IMR-90 (cell line): ENCODE measurements around the gene ITGB5. TPM values are rescaled to one million over a fixed set of nuclear protein-coding genes. Genes with fewer than 3 reads are reported as not detected.

Experiments used
- ATAC-seq: fragments of 200-7000 bp; cut with Tn5 transposase; 2 replicates; pipeline ENCODE4 v1.9.1; 2020; ENCODE audit warnings: low read depth, mild to moderate bottlenecking, moderate library complexity
- Bru-seq: library from RNA; stranded (reverse); fragments of 400-500 nt; gene quantifications from one replicate; lab custom pipeline; 2021; lab: Mats Ljungman, UMichigan
- BruChase-seq, 2 experiments: library from RNA; stranded (reverse); fragments of 400-500 nt; gene quantifications; one replicate each; lab custom pipeline; 2021; lab: Mats Ljungman, UMichigan
- BruUV-seq: library from RNA; stranded (reverse); fragments of 400-500 nt; replicated peaks from 2 replicates; lab custom pipeline; 2021; lab: Mats Ljungman, UMichigan
- CTCF ChIA-PET: fragments of 300-600 bp; formaldehyde crosslinking; extraction: SDS; loops from one replicate; lab custom pipeline; 2021; ENCODE audit warnings: antibody characterized with exemption; lab: Yijun Ruan, JAX
- POLR2A ChIA-PET: fragments of 300-600 bp; sonication (Branson Sonifier 250); formaldehyde crosslinking; loops from one replicate; lab custom pipeline; 2022; ENCODE audit warnings: antibody characterized with exemption; ENCODE audit not compliant: unreplicated experiment; lab: Charles Lee
- DNase-seq: peaks from one replicate; pipeline ENCODE4 v3.0.0; 2013
- H2AFZ ChIP-seq: replicated peaks from 2 replicates; pipeline ENCODE3; 2013; ENCODE audit warnings: low read length, mild to moderate bottlenecking; ENCODE audit not compliant: poor library complexity
- H2AK5ac ChIP-seq: 2 replicates; pipeline ENCODE4 v1.6.1; 2013; ENCODE audit warnings: low read depth, low read length, inconsistent platforms
- H2AK9ac ChIP-seq: replicated peaks from 2 replicates; pipeline ENCODE3; 2013; ENCODE audit warnings: mild to moderate bottlenecking, low read depth, low read length, moderate library complexity; ENCODE audit not compliant: poor library complexity
- H2BK120ac ChIP-seq: 2 replicates; pipeline ENCODE4 v1.6.1; 2013; ENCODE audit warnings: low read depth, low read length, inconsistent platforms
- H2BK15ac ChIP-seq: 3 replicates; pipeline ENCODE4 v1.6.1; 2013; ENCODE audit warnings: low read depth, low read length, inconsistent platforms
- H2BK20ac ChIP-seq: 2 replicates; pipeline ENCODE4 v1.6.1; 2013; ENCODE audit warnings: low read depth, mild to moderate bottlenecking, inconsistent platforms, low read length, moderate library complexity
- H2BK5ac ChIP-seq: 2 replicates; pipeline ENCODE4 v1.6.1; 2013; ENCODE audit warnings: mild to moderate bottlenecking, low read depth, low read length, inconsistent platforms; ENCODE audit not compliant: poor library complexity, severe bottlenecking
- H3K14ac ChIP-seq: replicated peaks from 2 replicates; pipeline ENCODE4 v1.6.1; 2013; ENCODE audit warnings: low read depth, low read length, inconsistent platforms
- H3K18ac ChIP-seq: 2 replicates; pipeline ENCODE4 v1.6.1; 2013; ENCODE audit warnings: low read depth, low read length, control low read depth
- H3K23ac ChIP-seq: 2 replicates; pipeline ENCODE4 v1.6.1; 2013; ENCODE audit warnings: low read depth, low read length, inconsistent platforms
- H3K27ac ChIP-seq: 2 replicates; pipeline ENCODE4 v1.5.1; 2013; ENCODE audit warnings: mild to moderate bottlenecking, control low read depth, low read length; ENCODE audit not compliant: insufficient read depth
- H3K27me3 ChIP-seq: 2 replicates; pipeline ENCODE4 v1.6.1; 2013; ENCODE audit warnings: low read length; ENCODE audit not compliant: control insufficient read depth, insufficient read depth
- H3K36me3 ChIP-seq: 2 replicates; pipeline ENCODE4 v1.6.1; 2013; ENCODE audit warnings: low read length, mixed read lengths; ENCODE audit not compliant: control insufficient read depth, insufficient read depth
- H3K4ac ChIP-seq: 2 replicates; pipeline ENCODE4 v1.6.1; 2013; ENCODE audit warnings: low read depth, low read length, inconsistent platforms
- H3K4me1 ChIP-seq: 2 replicates; pipeline ENCODE4 v1.6.1; 2013; ENCODE audit warnings: low read length, mixed read lengths; ENCODE audit not compliant: control insufficient read depth, insufficient read depth
- H3K4me2 ChIP-seq: 2 replicates; pipeline ENCODE4 v1.6.1; 2013; ENCODE audit warnings: low read depth, mild to moderate bottlenecking, control low read depth, low read length, moderate library complexity
- H3K4me3 ChIP-seq: 2 replicates; pipeline ENCODE4 v1.5.1; 2013; ENCODE audit warnings: low read depth, mild to moderate bottlenecking, control low read depth, low read length, moderate library complexity; ENCODE audit not compliant: insufficient read depth
- H3K56ac ChIP-seq: 2 replicates; pipeline ENCODE4 v1.6.1; 2013; ENCODE audit warnings: low read length, inconsistent platforms; ENCODE audit not compliant: insufficient read depth; ENCODE audit errors: extremely low read depth
- H3K79me1 ChIP-seq, 2 experiments: 2 replicates each; pipeline ENCODE4 v1.6.1; 2013; ENCODE audit warnings: low read length in 2 of 2, inconsistent platforms in 1 of 2, low read depth in 1 of 2
- H3K9ac ChIP-seq: 2 replicates; pipeline ENCODE4 v1.6.1; 2013; ENCODE audit warnings: low read depth, low read length, control low read depth
- H3K9me1 ChIP-seq: 2 replicates; pipeline ENCODE4 v1.6.1; 2013; ENCODE audit warnings: low read length, inconsistent platforms; ENCODE audit not compliant: insufficient read depth
- H3K9me3 ChIP-seq: 2 replicates; pipeline ENCODE4 v1.6.1; 2013; ENCODE audit warnings: low read length; ENCODE audit not compliant: control insufficient read depth, insufficient read depth
- H4K20me1 ChIP-seq: 2 replicates; pipeline ENCODE4 v1.6.1; 2013; ENCODE audit warnings: low read length, inconsistent platforms; ENCODE audit not compliant: insufficient read depth
- H4K5ac ChIP-seq: 2 replicates; pipeline ENCODE4 v1.6.1; 2013; ENCODE audit warnings: mild to moderate bottlenecking, low read depth, low read length, control low read depth
- H4K8ac ChIP-seq, 2 experiments: 2 replicates each; pipeline ENCODE4 v1.6.1; 2013; ENCODE audit warnings: low read depth in 2 of 2, low read length in 2 of 2, control low read depth in 1 of 2, inconsistent platforms in 1 of 2
- H4K91ac ChIP-seq: 2 replicates; pipeline ENCODE4 v1.6.1; 2013; ENCODE audit warnings: low read depth, low read length, inconsistent platforms; ENCODE audit not compliant: insufficient read depth
- BHLHE40 ChIP-seq: fragments of 150-350 bp; IDR thresholded peaks from 2 replicates; pipeline ENCODE4 v1.6.1; 2016; ENCODE audit warnings: mild to moderate bottlenecking, low read depth, low read length
- CEBPB ChIP-seq: IDR thresholded peaks from 2 replicates; pipeline ENCODE4 v1.6.1; 2012; ENCODE audit warnings: low read depth, low read length, improper control_type of control experiment
- FOS ChIP-seq: fragments of 150-350 bp; IDR thresholded peaks from 2 replicates; pipeline ENCODE4 v1.6.1; 2016; ENCODE audit warnings: low read depth, low read length
- MAZ ChIP-seq: IDR thresholded peaks from 2 replicates; pipeline ENCODE4 v1.6.1; 2012; ENCODE audit warnings: low read depth, mild to moderate bottlenecking, low read length, improper control_type of control experiment, moderate library complexity, borderline replicate concordance
- MXI1 ChIP-seq: IDR thresholded peaks from 2 replicates; pipeline ENCODE4 v1.6.1; 2012; ENCODE audit warnings: low read depth, mild to moderate bottlenecking, low read length, moderate library complexity, borderline replicate concordance
- NFE2L2 ChIP-seq: fragments of 150-350 bp; IDR thresholded peaks from 2 replicates; pipeline ENCODE4 v1.6.1; 2016; ENCODE audit warnings: low read depth, mild to moderate bottlenecking, low read length
- POLR2A ChIP-seq: IDR thresholded peaks from 2 replicates; pipeline ENCODE4 v1.6.1; 2012; ENCODE audit warnings: mild to moderate bottlenecking, low read depth, low read length
- RAD21 ChIP-seq: IDR thresholded peaks from 2 replicates; pipeline ENCODE4 v1.6.1; 2012; ENCODE audit warnings: low read length, improper control_type of control experiment
- RCOR1 ChIP-seq: IDR thresholded peaks from 2 replicates; pipeline ENCODE4 v1.6.1; 2012; ENCODE audit warnings: mild to moderate bottlenecking, low read length, improper control_type of control experiment; ENCODE audit not compliant: insufficient replicate concordance
- RFX5 ChIP-seq: IDR thresholded peaks from 2 replicates; pipeline ENCODE4 v1.8.0; 2012; ENCODE audit warnings: low read depth, mild to moderate bottlenecking, low read length, moderate library complexity
- WGBS, 2 experiments: methylation state at CpG; one replicate each; pipeline versions ENCODE4 v1.1.5 to v1.1.7; 2013; ENCODE audit warnings: missing lambda C conversion rate in 2 of 2; ENCODE audit not compliant: insufficient read length in 1 of 2; ENCODE audit errors: extremely low coverage in 2 of 2; 5-methylcytosine and 5-hydroxymethylcytosine counted together
- dilution Hi-C: fragments of 300-500 bp; cut with HindIII; formaldehyde crosslinking; loops from one replicate; pipeline ENCODE4 v1.14.3; 2018; ENCODE audit warnings: low sequenced_read_pairs; ENCODE audit not compliant: unreplicated experiment
- in situ Hi-C: fragments of 300-500 bp; cut with MboI; formaldehyde crosslinking; loops from 3 replicates; pipeline ENCODE4 v1.14.3; 2019; ENCODE audit warnings: low sequenced_read_pairs, inconsistent platforms, mixed read lengths
- intact Hi-C: fragments of 100-400 bp; cut with micrococcal nuclease; formaldehyde crosslinking; loops from 2 replicates; pipeline ENCODE4 v1.10.0; 2022
- long read RNA-seq: library from polyadenylated mRNA; unstranded; transcript quantifications from one replicate; pipeline ENCODE4 v2.0.0, GENCODE V29; 2021; ENCODE audit not compliant: unreplicated experiment
- polyA plus RNA-seq, 3 experiments: library from polyadenylated mRNA; depleted of rRNA; stranded (reverse); fragments of >200 nt; gene quantifications; 2 replicates each; pipeline ENCODE4 v1.2.3, GENCODE V29; 2012; ENCODE audit warnings: low replicate concordance in 1 of 3
- total RNA-seq: library from RNA; depleted of rRNA; stranded (reverse); fragments of >200 nt; gene quantifications from 2 replicates; pipeline ENCODE4 v1.2.3, GENCODE V29; 2012; rRNA removed
- TF ChIP-seq, protein P1 (sequence below): fragments of 150-350 bp; IDR thresholded peaks from 2 replicates; pipeline ENCODE4 v1.6.1; 2016; ENCODE audit warnings: low read depth, mild to moderate bottlenecking, low read length, moderate library complexity, borderline replicate concordance

Gene ITGB5, protein sequence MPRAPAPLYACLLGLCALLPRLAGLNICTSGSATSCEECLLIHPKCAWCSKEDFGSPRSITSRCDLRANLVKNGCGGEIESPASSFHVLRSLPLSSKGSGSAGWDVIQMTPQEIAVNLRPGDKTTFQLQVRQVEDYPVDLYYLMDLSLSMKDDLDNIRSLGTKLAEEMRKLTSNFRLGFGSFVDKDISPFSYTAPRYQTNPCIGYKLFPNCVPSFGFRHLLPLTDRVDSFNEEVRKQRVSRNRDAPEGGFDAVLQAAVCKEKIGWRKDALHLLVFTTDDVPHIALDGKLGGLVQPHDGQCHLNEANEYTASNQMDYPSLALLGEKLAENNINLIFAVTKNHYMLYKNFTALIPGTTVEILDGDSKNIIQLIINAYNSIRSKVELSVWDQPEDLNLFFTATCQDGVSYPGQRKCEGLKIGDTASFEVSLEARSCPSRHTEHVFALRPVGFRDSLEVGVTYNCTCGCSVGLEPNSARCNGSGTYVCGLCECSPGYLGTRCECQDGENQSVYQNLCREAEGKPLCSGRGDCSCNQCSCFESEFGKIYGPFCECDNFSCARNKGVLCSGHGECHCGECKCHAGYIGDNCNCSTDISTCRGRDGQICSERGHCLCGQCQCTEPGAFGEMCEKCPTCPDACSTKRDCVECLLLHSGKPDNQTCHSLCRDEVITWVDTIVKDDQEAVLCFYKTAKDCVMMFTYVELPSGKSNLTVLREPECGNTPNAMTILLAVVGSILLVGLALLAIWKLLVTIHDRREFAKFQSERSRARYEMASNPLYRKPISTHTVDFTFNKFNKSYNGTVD
- total RNA-seq (71.7 and 85.0 TPM in 2 replicates), polyA plus RNA-seq (2012; rRNA removed) (101 and 102 TPM in 2 replicates), Bru-seq, nascent RNA (percentile 78 among the genes with signal in this experiment), BruChase-seq, experiment 1, labeled RNA remaining after a 6-hour chase (percentile 66 among the genes with signal in this experiment), BruChase-seq, experiment 2, labeled RNA remaining after a 2-hour chase (percentile 63 among the genes with signal in this experiment)
- 155 and 524 TPM in 2 replicates for polyA plus RNA-seq (2012; cell fraction: cytosol; rRNA removed)
- polyA plus RNA-seq (2012; cell fraction: nucleus; rRNA removed; ENCODE audit: low replicate concordance), result 43.5 and 72.2 TPM in 2 replicates
- long read RNA-seq, full-length matches to known transcripts, result 379 of 514 reads
- long read RNA-seq, partial matches to known transcripts, result 50 of 514 reads
- long read RNA-seq, other reads (novel, unspliced or antisense), result 85 of 514 reads

DNA sequence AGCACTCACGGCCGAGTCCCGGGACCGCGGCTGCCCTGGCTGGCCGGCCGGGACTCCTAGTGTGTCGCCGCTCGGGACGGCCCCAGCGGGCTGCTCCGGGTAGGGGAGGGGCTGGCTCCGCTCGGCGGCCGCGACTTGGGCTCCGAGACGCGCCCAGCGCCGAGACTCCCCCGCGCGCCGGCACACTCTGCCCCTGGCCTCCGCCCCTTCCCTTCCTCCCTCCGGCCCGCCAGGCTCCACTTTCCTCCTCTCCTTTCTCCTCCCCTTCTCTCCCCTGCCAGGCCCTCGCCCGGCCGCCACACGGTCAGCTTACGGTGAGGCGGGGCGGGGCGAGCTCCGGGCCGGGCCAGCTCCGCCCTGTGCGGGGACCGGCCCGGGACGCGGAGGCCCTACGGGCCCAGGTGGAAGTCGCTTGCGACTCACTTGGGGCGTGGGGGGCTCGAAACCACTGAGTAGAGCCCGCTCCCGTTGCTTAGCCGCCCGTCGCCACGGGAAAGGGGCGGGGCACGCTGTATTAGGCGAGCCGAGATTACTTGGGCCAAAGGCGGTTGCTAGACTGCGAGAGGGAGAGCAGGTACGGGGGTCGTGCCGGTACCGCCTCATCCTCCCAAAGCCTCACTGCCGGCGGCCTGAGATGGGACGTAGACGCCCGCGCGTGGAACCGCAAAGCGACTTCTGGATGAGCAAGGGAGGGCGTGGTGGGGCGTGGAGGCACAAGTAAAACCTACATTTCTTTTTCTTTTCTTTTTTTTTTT lies at the start of gene ITGB5:
ITGB5 (minus strand) TSS at position 189 of the 755 bp plus-strand sequence. CDS start 365 bp downstream, outside the sequence.
- Histone ChIP-seq H2BK5ac (peak within 1 kb of the TSS; percentile 86), H3K9ac (peak within 1 kb of the TSS; percentile 83), H3K9me1 (peaks cover 26% of the 10 kb centered on the region), H3K56ac (no peak within 1 kb of the TSS), H4K91ac (peak within 1 kb of the TSS; percentile 56), H3K4me1 (peaks cover 16% of the 10 kb centered on the region), H3K79me1 (peaks cover 10 to 36% of the 10 kb centered on the region in 2 experiments; a peak in 3 of 4 replicates), H2BK20ac (no peak within 1 kb of the TSS), H4K5ac (no peak within 1 kb of the TSS; the same call in 1 of the 2 replicates), H2AK9ac (peak within 1 kb of the TSS; percentile 89), H4K8ac (peak within 1 kb of the TSS; percentile 72 to 76; a peak in 2 of 4 replicates), H2BK15ac (peak within 1 kb of the TSS; percentile 72; the same call in 2 of the 3 replicates), H3K23ac (peak within 1 kb of the TSS; percentile 45; the same call in 1 of the 2 replicates), H2AK5ac (peak within 1 kb of the TSS; percentile 58; the same call in 1 of the 2 replicates), H3K36me3 (no peaks in the 10 kb centered on the region; the same call in 1 of the 2 replicates), H3K4ac (peak within 1 kb of the TSS; percentile 82), H4K20me1 (no peaks in the 10 kb centered on the region), H2BK120ac (peak within 1 kb of the TSS; percentile 86), H3K27ac (peak within 1 kb of the TSS; percentile 72), H3K27me3 (no peaks in the 10 kb centered on the region), H3K4me3 (peak within 1 kb of the TSS; percentile 92), H3K18ac (peak within 1 kb of the TSS; percentile 27; the same call in 1 of the 2 replicates), H2AFZ (peak within 1 kb of the TSS; percentile 98), H3K14ac (peak within 1 kb of the TSS; percentile 85), H3K4me2 (peak within 1 kb of the TSS; percentile 84), H3K9me3 (no peaks in the 10 kb centered on the region)
- dilution Hi-C loops (loop anchor here (25.0 kb wide), 1 partner anchor 125 kb away; no protein-coding TSS in a partner anchor), intact Hi-C loops (loop anchor here (5.0 kb wide), 2 partner anchors 55 to 125 kb away; no protein-coding TSS in a partner anchor), in situ Hi-C loops (no loop called here)
- ATAC-seq, result peak; percentile 85
- POLR2A ChIA-PET, result interaction anchor here (0.6 kb wide), 2 partner anchors 37 to 380 kb away, joined by 5 to 8 read pairs; no protein-coding TSS in a partner anchor
- peak; percentile 63 for DNase-seq
- BruUV-seq, result no TSS peak
- WGBS, 2 experiments, result 4% methylated on average over 12 of the region's 78 CpGs; no CpG with 5 or more reads in 1 of the 2 experiments
- CTCF ChIA-PET, result no interaction called here
- TF ChIP-seq MXI1, result no peak
- no peak for TF ChIP-seq CEBPB
- no peak for TF ChIP-seq NFE2L2
- TF ChIP-seq FOS, result no peak
- TF ChIP-seq RFX5, result no peak
- TF ChIP-seq BHLHE40, result no peak
- TF ChIP-seq, protein P1, sequence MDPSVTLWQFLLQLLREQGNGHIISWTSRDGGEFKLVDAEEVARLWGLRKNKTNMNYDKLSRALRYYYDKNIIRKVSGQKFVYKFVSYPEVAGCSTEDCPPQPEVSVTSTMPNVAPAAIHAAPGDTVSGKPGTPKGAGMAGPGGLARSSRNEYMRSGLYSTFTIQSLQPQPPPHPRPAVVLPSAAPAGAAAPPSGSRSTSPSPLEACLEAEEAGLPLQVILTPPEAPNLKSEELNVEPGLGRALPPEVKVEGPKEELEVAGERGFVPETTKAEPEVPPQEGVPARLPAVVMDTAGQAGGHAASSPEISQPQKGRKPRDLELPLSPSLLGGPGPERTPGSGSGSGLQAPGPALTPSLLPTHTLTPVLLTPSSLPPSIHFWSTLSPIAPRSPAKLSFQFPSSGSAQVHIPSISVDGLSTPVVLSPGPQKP, result no peak
- peak; percentile 73 for TF ChIP-seq POLR2A
- TF ChIP-seq RCOR1, result no peak
- TF ChIP-seq MAZ, result peak; percentile 55; the same call in 1 of the 2 replicates
- TF ChIP-seq RAD21, result peak; percentile 16; the same call in 1 of the 2 replicates
